AG10803 (cell line): ENCODE measurements around the gene ACVR1B.

Experiments
- DNase-seq: peaks from one replicate; pipeline ENCODE4 v3.0.0; 2010; ENCODE audit warnings: low read depth
- H3K4me3 ChIP-seq: 2 replicates; pipeline ENCODE4 v1.5.1; 2011; ENCODE audit warnings: mild to moderate bottlenecking, low read length, control low read depth
- TF ChIP-seq, protein P1 (sequence below): conservative IDR thresholded peaks from 2 replicates; pipeline ENCODE4 v1.5.1; 2011; ENCODE audit warnings: mild to moderate bottlenecking, low read length, control low read depth, inconsistent platforms

Gene ACVR1B

DNA sequence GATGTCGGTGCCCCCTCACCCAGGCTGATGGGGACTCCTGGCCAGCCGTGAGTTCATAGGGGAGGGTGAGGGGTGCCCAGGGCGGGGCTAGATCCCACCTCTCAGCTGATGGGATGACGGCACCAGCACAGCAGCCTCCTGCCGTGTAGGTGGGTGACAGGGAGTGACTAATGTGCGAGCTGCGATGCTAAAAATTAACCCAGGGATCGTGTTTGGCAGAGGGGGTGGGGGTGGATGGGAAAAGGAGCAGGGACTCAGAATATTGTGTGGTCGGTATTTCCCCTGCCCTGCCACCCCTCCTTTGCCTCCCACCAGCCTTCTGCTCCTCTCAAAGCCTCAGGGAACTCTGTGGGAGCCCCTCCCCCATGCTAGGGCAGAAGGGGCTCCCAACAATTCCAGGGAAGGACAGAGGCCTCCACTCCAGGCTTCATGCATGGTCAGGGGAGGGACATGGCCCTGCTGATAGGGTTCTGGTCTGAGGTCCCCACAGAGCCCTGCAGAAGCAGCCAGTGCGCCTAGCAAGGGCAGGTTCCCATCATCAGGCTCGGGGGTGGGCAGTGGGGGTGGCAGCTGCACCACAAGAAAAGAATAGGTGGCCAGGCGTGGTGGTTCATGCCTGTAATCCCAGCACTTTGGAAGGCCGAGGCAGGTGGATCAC lies 67.7 kb downstream of the ACVR1B start:
- TF ChIP-seq, protein P1, sequence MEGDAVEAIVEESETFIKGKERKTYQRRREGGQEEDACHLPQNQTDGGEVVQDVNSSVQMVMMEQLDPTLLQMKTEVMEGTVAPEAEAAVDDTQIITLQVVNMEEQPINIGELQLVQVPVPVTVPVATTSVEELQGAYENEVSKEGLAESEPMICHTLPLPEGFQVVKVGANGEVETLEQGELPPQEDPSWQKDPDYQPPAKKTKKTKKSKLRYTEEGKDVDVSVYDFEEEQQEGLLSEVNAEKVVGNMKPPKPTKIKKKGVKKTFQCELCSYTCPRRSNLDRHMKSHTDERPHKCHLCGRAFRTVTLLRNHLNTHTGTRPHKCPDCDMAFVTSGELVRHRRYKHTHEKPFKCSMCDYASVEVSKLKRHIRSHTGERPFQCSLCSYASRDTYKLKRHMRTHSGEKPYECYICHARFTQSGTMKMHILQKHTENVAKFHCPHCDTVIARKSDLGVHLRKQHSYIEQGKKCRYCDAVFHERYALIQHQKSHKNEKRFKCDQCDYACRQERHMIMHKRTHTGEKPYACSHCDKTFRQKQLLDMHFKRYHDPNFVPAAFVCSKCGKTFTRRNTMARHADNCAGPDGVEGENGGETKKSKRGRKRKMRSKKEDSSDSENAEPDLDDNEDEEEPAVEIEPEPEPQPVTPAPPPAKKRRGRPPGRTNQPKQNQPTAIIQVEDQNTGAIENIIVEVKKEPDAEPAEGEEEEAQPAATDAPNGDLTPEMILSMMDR, result no peak
- no peak for DNase-seq
- no peak overlapping the region for H3K4me3 ChIP-seq

DNA sequence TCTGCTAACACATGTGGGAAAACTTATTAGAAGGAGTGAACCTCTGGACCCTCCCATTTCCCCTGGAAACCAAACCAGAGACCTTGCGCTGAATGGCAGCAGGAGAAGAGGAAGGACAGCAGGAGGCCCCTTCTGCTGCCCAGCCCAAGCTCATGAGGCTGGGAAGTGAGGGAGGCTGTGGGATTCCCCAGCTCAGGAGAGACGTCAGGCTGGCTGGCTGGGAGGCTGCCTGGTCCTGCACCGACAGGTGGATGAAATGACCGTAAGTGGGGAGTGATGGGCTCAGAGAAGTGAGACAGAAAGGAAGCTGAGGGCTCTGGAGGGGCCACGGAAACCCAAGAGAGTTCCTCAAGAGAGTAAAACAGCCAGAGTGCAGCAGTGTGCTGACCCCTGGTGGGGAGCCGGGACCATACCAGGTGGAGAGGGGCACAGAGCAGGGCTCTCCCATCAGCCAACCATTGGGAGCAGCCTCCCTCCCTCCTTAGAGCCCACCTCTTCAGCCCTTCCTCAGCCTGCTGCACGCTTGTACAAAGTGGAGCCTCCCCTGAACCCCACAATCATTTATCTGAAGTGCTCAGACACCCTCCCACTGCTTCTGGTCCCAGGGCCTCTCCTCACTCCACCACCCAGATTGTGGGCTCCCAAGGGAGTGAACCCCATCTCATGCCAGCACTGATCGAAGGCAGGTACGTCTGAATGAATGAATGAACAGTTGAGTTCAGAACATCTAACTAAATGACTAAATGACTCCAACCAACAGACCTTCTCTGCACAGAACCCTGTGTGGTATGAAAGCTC lies 69.2 kb downstream of the ACVR1B start:
- TF ChIP-seq, protein P1, result peak; percentile 79
- no peak overlapping the region for H3K4me3 ChIP-seq
- DNase-seq, result no peak

DNA sequence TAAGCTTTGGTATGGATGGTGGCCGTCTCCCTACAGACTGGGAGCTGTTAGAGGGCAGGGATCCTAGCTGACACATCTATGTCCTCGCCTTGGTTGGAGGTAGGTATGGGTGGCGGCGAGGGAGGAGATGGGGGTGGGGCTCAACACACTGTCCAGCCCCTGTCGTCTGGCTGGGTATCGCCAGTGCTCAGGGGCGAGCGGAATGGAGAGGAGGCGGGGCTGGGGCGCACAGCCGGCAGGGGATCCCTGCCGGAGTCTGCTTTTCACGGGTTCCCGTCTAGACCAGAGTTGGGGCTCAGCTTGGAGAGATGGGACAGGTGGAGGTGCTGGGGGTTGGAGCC lies 71.3 kb downstream of the ACVR1B start:
- peak overlapping the region; percentile 57; the same call in 1 of the 2 replicates for H3K4me3 ChIP-seq

DNA sequence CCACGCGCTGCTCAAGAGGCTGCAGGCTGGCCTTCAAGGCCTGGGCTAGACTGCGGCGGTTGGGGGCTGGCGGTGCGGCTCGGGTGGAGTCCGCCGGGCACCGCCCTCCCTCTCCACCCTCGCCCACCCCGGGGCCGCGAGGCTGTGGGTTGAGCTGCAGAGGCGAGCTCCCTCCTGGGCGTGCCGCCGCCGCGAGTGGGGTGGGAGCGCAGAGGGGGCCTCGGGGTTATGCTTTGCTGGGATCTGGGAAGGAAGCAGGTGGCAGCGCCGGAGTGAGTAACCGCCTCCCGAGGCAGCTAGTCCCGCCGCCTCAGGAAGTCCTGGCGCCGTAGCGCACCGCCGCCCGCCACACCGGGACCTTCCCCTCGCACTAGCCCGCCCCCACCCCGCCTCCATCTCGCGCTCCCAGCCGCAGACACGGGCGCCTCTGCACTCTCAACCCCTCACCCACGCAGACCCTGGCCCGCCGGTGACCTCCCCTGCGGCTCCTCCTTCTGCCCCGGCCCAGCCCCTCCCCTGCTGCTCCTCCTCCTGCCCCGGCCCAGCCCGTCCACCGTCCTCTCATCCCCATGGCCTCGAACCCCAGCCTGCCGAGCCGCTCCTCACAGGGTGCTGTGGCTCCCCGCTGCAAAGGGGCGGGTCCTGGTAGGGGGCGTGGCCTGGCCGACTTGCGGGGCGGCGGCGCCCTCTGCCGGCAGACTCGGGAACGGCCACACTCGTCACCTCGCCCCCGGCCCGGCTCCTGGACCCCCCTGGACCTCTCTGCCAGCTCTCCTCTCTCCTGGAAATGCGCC lies 71.9 kb downstream of the ACVR1B start:
- TF ChIP-seq, protein P1, result peak; percentile 67
- H3K4me3 ChIP-seq, result peak overlapping the region; percentile 57
- peak; percentile 60 for DNase-seq

More for the DNA sequence above, 71.3 kb downstream of the ACVR1B start:
- no peak for DNase-seq
- TF ChIP-seq, protein P1, result no peak

DNA sequence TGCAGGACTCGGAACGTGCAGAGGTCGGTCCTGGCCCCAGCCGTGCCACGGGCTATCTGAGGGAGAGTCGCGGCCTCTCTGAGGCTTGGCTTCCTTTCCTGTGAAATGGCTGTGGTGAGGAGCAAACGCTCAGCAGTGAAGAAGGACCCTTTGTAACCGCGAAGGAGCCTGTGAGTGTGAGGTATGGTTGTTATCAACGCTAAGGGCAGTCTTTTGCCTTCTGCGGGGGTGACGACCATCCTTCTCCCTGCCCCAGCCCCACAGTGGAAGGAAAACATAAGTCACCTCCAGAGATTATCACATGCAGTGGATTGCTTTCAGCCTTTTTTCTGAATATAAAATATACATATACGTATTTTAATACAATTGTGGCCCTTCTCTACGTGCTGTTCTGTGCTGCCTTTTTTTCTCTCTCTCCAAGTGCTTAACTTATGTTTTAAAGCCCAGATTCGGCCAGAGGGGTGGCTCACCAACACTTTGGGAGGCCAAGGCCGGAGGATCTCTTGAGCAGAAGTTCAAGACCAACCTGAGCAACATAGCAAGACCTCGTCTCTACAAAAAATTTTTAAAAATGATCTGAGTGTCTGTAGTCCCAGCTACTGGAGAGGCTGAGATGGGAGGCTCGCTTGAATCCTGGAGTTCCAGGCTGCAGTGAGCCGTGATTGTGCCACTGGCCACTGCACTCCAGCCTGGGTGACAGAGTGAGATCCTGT lies 72.6 kb downstream of the ACVR1B start:
- TF ChIP-seq, protein P1, result no peak; the same call in 1 of the 2 replicates
- DNase-seq, result no peak
- H3K4me3 ChIP-seq, result peak overlapping the region; percentile 57

DNA sequence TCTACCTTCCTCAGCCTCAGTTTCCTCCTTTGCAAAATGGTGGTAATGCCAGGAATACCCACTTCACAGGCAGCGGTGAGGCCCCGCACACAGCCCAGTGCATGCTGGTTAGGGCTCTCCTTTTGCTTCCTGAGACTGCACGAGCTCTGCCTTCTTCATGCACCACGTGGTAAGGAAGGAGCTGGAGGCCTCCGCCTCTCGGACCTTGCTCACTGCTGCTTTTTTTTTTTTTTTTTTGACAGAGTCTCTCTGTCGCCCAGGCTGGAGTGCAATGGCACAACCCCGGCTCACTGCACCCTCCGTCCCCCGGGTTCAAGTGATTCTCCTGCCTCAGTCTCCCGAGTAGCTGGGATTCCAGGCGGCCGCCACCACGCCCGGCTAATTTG lies 73.3 kb downstream of the ACVR1B start:
- DNase-seq, result no peak
- no peak overlapping the region for H3K4me3 ChIP-seq
- TF ChIP-seq, protein P1, result no peak
